WTC11 (cell line): ENCODE data around the gene TFF1. TPM values are rescaled to one million over a fixed set of nuclear protein-coding genes. Genes with fewer than 3 reads are reported as not detected.

Experiments used
- ATAC-seq: fragments of 200-7000 bp; cut with Tn5 transposase; 2 replicates; pipeline ENCODE4 v1.10.0; 2021; ENCODE audit warnings: mild to moderate bottlenecking, moderate library complexity
- CTCF ChIA-PET: fragments of 300-600 bp; sonication (Branson Sonifier 250); formaldehyde crosslinking; loops from one replicate; lab custom pipeline; 2021; ENCODE audit warnings: antibody characterized with exemption; lab: Charles Lee
- POLR2A ChIA-PET: fragments of 350-600 bp; sonication (Branson Sonifier 250); formaldehyde crosslinking; loops from one replicate; lab custom pipeline; 2021; ENCODE audit warnings: antibody characterized with exemption; lab: Charles Lee
- DNase-seq: peaks from one replicate; pipeline ENCODE4 v3.0.0; 2021; ENCODE audit warnings: low spot score
- H3K27ac Mint-ChIP-seq: 2 replicates; pipeline ENCODE4 v1.8.0; 2021; ENCODE audit warnings: mixed read lengths
- H3K27me3 Mint-ChIP-seq: 2 replicates; pipeline ENCODE4 v1.8.0; 2021; ENCODE audit warnings: low read depth, mild to moderate bottlenecking, moderate library complexity, mixed read lengths
- H3K36me3 Mint-ChIP-seq: 2 replicates; pipeline ENCODE4 v1.8.0; 2021; ENCODE audit warnings: mixed read lengths
- H3K4me1 Mint-ChIP-seq: 2 replicates; pipeline ENCODE4 v1.8.0; 2022; ENCODE audit warnings: mixed read lengths
- H3K4me3 Mint-ChIP-seq: 2 replicates; pipeline ENCODE4 v1.8.0; 2021; ENCODE audit warnings: mild to moderate bottlenecking, moderate library complexity, mixed read lengths
- H3K9me3 Mint-ChIP-seq: 2 replicates; pipeline ENCODE4 v1.8.0; 2021; ENCODE audit warnings: mixed read lengths
- FOXP1 ChIP-seq: sonication (generic); formaldehyde crosslinking; IDR thresholded peaks from 2 replicates; pipeline ENCODE4 v1.8.0; 2022; ENCODE audit warnings: missing genetic modification reagents, mild to moderate bottlenecking, moderate library complexity, borderline replicate concordance
- GABPB1 ChIP-seq: sonication (generic); formaldehyde crosslinking; IDR thresholded peaks from 2 replicates; pipeline ENCODE4 v1.8.1; 2023; ENCODE audit warnings: mild to moderate bottlenecking, missing genetic modification reagents
- JAZF1 ChIP-seq: fragments of 250-450 bp; sonication (Bioruptor Pico); IDR thresholded peaks from 2 replicates; pipeline ENCODE4 v1.9.0; 2021; ENCODE audit warnings: moderate library complexity, mild to moderate bottlenecking, inconsistent platforms
- JUN ChIP-seq: sonication (generic); formaldehyde crosslinking; IDR thresholded peaks from 2 replicates; pipeline ENCODE4 v1.8.0; 2023; ENCODE audit warnings: mild to moderate bottlenecking, missing genetic modification reagents
- NFATC4 ChIP-seq: fragments of 250-450 bp; sonication (Bioruptor Pico); IDR thresholded peaks from 2 replicates; pipeline ENCODE4 v1.9.0; 2021; ENCODE audit warnings: mild to moderate bottlenecking
- NR3C1 ChIP-seq: sonication (generic); formaldehyde crosslinking; conservative IDR thresholded peaks from 2 replicates; pipeline ENCODE4 v1.8.1; 2023; ENCODE audit warnings: low read depth, mild to moderate bottlenecking, missing genetic modification reagents
- RORB ChIP-seq: fragments of 250-450 bp; sonication (Bioruptor Pico); IDR thresholded peaks from 2 replicates; pipeline ENCODE4 v1.9.0; 2021; ENCODE audit warnings: mild to moderate bottlenecking
- SMAD4 ChIP-seq: sonication (generic); formaldehyde crosslinking; IDR thresholded peaks from 2 replicates; pipeline ENCODE4 v1.8.0; 2022; ENCODE audit warnings: mild to moderate bottlenecking, missing genetic modification reagents
- SP1 ChIP-seq: sonication (generic); formaldehyde crosslinking; conservative IDR thresholded peaks from 2 replicates; pipeline ENCODE4 v1.8.1; 2022; ENCODE audit warnings: missing genetic modification reagents
- TEAD4 ChIP-seq: sonication (generic); formaldehyde crosslinking; IDR thresholded peaks from 2 replicates; pipeline ENCODE4 v1.8.0; 2022; ENCODE audit warnings: mild to moderate bottlenecking, missing genetic modification reagents
- TP53 ChIP-seq: sonication (generic); formaldehyde crosslinking; IDR thresholded peaks from 2 replicates; pipeline ENCODE4 v1.8.1; 2023; ENCODE audit warnings: mild to moderate bottlenecking, missing genetic modification reagents
- ZBTB21 ChIP-seq: sonication (generic); formaldehyde crosslinking; IDR thresholded peaks from 2 replicates; pipeline ENCODE4 v1.8.1; 2023; ENCODE audit warnings: mild to moderate bottlenecking, missing genetic modification reagents, borderline replicate concordance
- ZNF138 ChIP-seq: sonication (generic); formaldehyde crosslinking; conservative IDR thresholded peaks from 2 replicates; pipeline ENCODE4 v1.8.1; 2022; ENCODE audit warnings: mild to moderate bottlenecking, moderate library complexity, missing genetic modification reagents
- ZNF232 ChIP-seq: sonication (generic); formaldehyde crosslinking; IDR thresholded peaks from 2 replicates; pipeline ENCODE4 v1.8.0; 2022; ENCODE audit warnings: mild to moderate bottlenecking, missing genetic modification reagents
- total RNA-seq: library from RNA; stranded (reverse); gene quantifications from 3 replicates; pipeline ENCODE4 v1.2.3, GENCODE V29; 2021
- TF ChIP-seq, protein P1 (sequence below): sonication (generic); formaldehyde crosslinking; IDR thresholded peaks from 2 replicates; pipeline ENCODE4 v1.8.1; 2022; ENCODE audit warnings: missing genetic modification reagents, borderline replicate concordance
- TF ChIP-seq, protein P2 (sequence below): sonication (generic); formaldehyde crosslinking; IDR thresholded peaks from 2 replicates; pipeline ENCODE4 v1.8.1; 2022; ENCODE audit warnings: low read depth, missing genetic modification reagents, borderline replicate concordance

Gene TFF1
- total RNA-seq, 1 experiment from 2014 or later = 0.81 TPM

DNA sequence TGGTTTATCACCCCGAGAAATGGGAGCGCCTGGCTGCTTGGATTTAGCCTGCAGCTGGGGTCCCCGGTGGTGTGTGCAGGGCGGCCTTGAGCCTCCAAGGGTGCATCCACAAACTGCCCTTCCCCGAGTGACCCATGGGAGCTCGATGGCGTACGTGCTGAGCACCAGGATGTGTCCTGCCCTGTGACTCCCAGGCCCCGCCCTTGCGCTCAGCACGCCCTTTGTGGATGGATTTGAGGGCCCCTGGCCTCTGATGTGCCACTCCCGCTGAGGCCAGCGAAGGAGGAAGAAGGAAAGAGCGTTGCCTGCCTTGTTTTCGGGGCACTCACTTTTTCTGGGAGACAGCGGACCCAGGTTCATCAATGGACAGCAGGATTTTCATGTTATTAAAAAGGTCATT is 49.4 kb downstream of the TFF1 start (continued):
- TF ChIP-seq RORB (CRISPR knock-in tag) (no peak), NR3C1 (no peak)

DNA sequence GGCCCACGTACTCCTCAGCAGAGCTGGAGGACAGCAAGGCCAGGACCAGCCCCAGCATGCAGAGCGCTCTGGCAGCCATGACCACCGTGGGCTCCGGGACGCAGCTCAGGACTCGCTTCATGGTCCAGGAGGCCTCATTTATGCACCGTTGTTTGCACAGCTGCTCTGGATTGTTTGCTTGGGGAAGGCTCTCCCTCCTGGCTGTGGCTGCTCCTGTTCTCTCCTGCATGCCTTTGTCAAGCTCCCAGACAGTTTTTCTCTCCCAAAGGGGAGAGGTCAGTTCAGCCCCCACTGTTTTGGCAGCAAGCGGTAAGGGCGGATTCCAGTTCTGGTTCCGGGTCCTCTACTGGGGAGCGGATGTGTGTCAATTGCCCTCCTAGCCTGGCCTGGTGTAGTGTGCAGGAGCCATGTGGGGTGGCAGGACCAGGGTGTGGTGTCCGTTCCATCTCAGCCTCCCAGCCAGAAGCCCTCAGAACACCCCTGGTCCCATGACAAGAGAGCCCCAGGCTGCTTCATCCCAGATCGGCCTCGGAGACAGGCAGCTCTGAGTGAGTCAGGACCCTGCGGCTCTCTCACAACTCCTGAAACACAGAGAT is 50.9 kb downstream of the TFF1 start, which contains the start of gene TFF3:
Gene TFF3, minus strand, starts transcription at position 114 of the 596 bp plus-strand sequence. Its CDS starts 35 bp downstream, at position 79.
- ATAC-seq (no peak; the same call in 1 of the 2 replicates), DNase-seq (no peak)
- TF ChIP-seq TP53 (CRISPR knock-in tag) (no peak), NFATC4 (CRISPR knock-in tag) (no peak), JAZF1 (CRISPR knock-in tag) (no peak), SMAD4 (CRISPR knock-in tag) (no peak), JUN (no peak), GABPB1 (CRISPR knock-in tag) (0 out of 2 replicates have a peak, but pooled peaks have one; percentile 7), ZNF232 (no peak)
- POLR2A ChIA-PET = no interaction called here
- no peaks in the 10 kb centered on the region for H3K9me3 Mint-ChIP-seq
- peaks cover 64% of the 10 kb centered on the region for H3K4me1 Mint-ChIP-seq
- peaks cover 2% of the 10 kb centered on the region for H3K27me3 Mint-ChIP-seq
- H3K36me3 Mint-ChIP-seq = no peaks in the 10 kb centered on the region
- CTCF ChIA-PET = interaction anchor here (0.9 to 11.5 kb wide), 2 partner anchors 22 to 66 kb away, joined by 4 to 165 read pairs; no protein-coding TSS in a partner anchor
- H3K4me3 Mint-ChIP-seq = no peak within 1 kb of the TSS
- H3K27ac Mint-ChIP-seq = no peak within 1 kb of the TSS; the same call in none of the 2 replicates

DNA sequence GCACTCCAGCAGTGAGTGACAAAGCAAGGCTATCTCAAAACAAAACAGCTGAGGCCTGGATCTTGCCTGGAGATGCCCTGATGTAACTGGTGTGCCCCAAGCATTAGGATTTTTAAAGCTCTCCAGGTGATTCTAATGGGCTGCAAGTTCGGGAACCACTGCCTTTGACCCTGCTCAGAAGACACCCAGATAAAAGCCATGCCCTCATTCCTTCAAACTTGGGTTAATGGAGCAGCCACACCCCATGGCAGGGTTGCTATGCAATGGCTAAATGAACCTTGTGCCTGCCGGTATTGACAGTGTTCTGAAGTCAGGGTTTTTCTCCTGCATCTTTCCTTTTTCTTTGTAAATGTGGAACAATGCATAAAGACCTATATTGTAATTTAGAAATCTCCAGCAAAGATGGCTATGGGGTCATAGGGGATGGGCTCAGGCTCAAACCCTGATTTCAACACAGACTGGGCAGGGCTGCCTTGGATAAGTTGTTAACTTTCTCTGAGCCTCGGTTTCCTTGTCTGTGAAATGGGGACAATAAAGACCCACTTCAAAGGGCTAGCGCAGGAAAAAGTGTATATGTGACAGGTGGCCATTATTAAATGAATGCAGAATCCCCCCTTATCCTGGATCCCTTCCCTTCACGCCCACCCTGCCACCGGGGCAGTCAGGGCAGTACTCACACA is 51.6 kb downstream of the TFF1 start:
- no peak for DNase-seq
- CTCF ChIA-PET = interaction anchor here (11.5 kb wide), 1 partner anchor 22 kb away, joined by 165 read pairs; no protein-coding TSS in a partner anchor
- Mint-ChIP-seq H3K4me3 (no peak overlapping the region), H3K9me3 (no peaks in the 10 kb centered on the region), H3K4me1 (peaks cover 66% of the 10 kb centered on the region), H3K27ac (no peak overlapping the region; the same call in 1 of the 2 replicates), H3K36me3 (no peaks in the 10 kb centered on the region), H3K27me3 (peaks cover 6% of the 10 kb centered on the region)
- TF ChIP-seq ZNF138 (CRISPR knock-in tag) (no peak), TEAD4 (no peak)
- TF ChIP-seq, protein P1, sequence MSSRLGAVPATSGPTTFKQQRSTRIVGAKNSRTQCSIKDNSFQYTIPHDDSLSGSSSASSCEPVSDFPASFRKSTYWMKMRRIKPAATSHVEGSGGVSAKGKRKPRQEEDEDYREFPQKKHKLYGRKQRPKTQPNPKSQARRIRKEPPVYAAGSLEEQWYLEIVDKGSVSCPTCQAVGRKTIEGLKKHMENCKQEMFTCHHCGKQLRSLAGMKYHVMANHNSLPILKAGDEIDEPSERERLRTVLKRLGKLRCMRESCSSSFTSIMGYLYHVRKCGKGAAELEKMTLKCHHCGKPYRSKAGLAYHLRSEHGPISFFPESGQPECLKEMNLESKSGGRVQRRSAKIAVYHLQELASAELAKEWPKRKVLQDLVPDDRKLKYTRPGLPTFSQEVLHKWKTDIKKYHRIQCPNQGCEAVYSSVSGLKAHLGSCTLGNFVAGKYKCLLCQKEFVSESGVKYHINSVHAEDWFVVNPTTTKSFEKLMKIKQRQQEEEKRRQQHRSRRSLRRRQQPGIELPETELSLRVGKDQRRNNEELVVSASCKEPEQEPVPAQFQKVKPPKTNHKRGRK (CRISPR knock-in tag) = no peak
- TF ChIP-seq, protein P2, sequence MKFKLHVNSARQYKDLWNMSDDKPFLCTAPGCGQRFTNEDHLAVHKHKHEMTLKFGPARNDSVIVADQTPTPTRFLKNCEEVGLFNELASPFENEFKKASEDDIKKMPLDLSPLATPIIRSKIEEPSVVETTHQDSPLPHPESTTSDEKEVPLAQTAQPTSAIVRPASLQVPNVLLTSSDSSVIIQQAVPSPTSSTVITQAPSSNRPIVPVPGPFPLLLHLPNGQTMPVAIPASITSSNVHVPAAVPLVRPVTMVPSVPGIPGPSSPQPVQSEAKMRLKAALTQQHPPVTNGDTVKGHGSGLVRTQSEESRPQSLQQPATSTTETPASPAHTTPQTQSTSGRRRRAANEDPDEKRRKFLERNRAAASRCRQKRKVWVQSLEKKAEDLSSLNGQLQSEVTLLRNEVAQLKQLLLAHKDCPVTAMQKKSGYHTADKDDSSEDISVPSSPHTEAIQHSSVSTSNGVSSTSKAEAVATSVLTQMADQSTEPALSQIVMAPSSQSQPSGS (CRISPR knock-in tag) = no peak
- POLR2A ChIA-PET = no interaction called here
- ATAC-seq = no peak

DNA sequence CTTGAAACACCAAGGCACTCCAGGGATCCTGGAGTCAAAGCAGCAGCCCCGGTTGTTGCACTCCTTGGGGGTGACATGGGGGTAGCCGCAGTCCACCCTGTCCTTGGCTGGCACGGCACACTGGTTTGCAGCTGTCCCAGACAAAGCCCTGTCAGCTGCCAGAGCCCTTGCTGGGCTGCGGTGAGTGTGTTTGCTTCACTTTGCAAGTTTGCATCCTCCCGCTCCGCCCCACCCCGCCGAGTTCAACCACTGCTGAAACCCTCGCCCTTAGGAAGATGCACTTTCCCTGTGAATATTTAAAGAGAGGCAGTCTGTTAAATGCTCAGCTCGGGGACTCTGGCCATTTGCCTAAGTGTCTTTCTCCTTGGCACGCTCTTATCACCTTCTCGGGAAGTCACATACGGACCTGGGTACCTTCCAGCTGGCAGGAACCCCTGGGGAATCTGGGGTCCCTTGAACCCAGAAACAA is 52.8 kb downstream of the TFF1 start:
- Mint-ChIP-seq H3K36me3 (no peaks in the 10 kb centered on the region), H3K4me3 (no peak overlapping the region), H3K4me1 (peaks cover 67% of the 10 kb centered on the region)

More for the DNA sequence above, 52.8 kb downstream of the TFF1 start:
- ATAC-seq = peak; percentile 39
- TF ChIP-seq NR3C1 (no peak), SP1 (CRISPR knock-in tag) (0 out of 2 replicates have a peak, but pooled peaks have one; percentile 30), ZBTB21 (CRISPR knock-in tag) (0 out of 2 replicates have a peak, but pooled peaks have one; percentile 30), FOXP1 (CRISPR knock-in tag) (no peak)
- TF ChIP-seq, all 79 proteins: peak for 2
- Mint-ChIP-seq H3K27ac (peak overlapping the region; percentile 71; the same call in 1 of the 2 replicates), H3K9me3 (no peaks in the 10 kb centered on the region), H3K27me3 (peaks cover 6% of the 10 kb centered on the region)
- POLR2A ChIA-PET = no interaction called here
- peak; percentile 64 for DNase-seq
- CTCF ChIA-PET = interaction anchor here (11.5 kb wide), 1 partner anchor 24 kb away, joined by 165 read pairs; no protein-coding TSS in a partner anchor
